Measurements from ENCODE around the gene CFDP1.

The CFDP1 gene

GRCh38 chr16:75382611-75383010 lies 50.7 kb downstream of the CFDP1 start:
- Histone ChIP-seq H3K27me3 (ENCODE audit: insufficient read depth, low read length, poor library complexity, severe bottlenecking) (peaks cover 30% of the 10 kb centered on the region), H4K20me1 (ENCODE audit: insufficient read depth, low read length, poor library complexity, severe bottlenecking) (peaks cover 51% of the 10 kb centered on the region), H3K9ac (ENCODE audit: low read depth, low read length, poor library complexity, severe bottlenecking) (no peak overlapping the region), H3K4me1 (ENCODE audit: insufficient read depth, low read length, poor library complexity, severe bottlenecking) (peaks cover 15% of the 10 kb centered on the region), H3K4me3 (ENCODE audit: low read length, poor library complexity, severe bottlenecking) (no peak overlapping the region), H3K4me2 (ENCODE audit: low read depth, low read length, poor library complexity, severe bottlenecking) (no peak overlapping the region), H3F3A (ENCODE audit: low read depth) (no peaks in the 10 kb centered on the region), H3K9me3 (ENCODE audit: insufficient read depth, low read depth, low read length) (no peaks in the 10 kb centered on the region), H2AFZ (ENCODE audit: low read length) (no peak overlapping the region), H3K79me2 (ENCODE audit: insufficient read depth, low read length) (no peaks in the 10 kb centered on the region), H3K36me3 (ENCODE audit: insufficient read depth, low read length) (peaks cover 4% of the 10 kb centered on the region; the same call in 1 of the 2 replicates), H3K9me2 (replicated peaks; ENCODE audit: low read depth, low read length) (no peaks in the 10 kb centered on the region)
- no peak for TF ChIP-seq CTCF (conservative IDR thresholded peaks at IDR 0.05; ENCODE audit: low read length)
- no peak for TF ChIP-seq EZH2phosphoT487 (IDR thresholded peaks at IDR 0.05; ENCODE audit: borderline replicate concordance)

GRCh38 chr16:75380870-75381269 lies 52.4 kb downstream of the CFDP1 start:
- Histone ChIP-seq H2AFZ (ENCODE audit: low read length) (no peak overlapping the region), H3F3A (ENCODE audit: low read depth) (no peaks in the 10 kb centered on the region), H3K4me2 (ENCODE audit: low read depth, low read length, poor library complexity, severe bottlenecking) (peak overlapping the region; percentile 58), H3K9ac (ENCODE audit: low read depth, low read length, poor library complexity, severe bottlenecking) (no peak overlapping the region), H3K4me1 (ENCODE audit: insufficient read depth, low read length, poor library complexity, severe bottlenecking) (peaks cover 15% of the 10 kb centered on the region), H3K4me3 (ENCODE audit: low read length, poor library complexity, severe bottlenecking) (peak overlapping the region; percentile 8), H3K36me3 (ENCODE audit: insufficient read depth, low read length) (no peaks in the 10 kb centered on the region), H3K9me3 (ENCODE audit: insufficient read depth, low read depth, low read length) (no peaks in the 10 kb centered on the region), H3K9me2 (replicated peaks; ENCODE audit: low read depth, low read length) (no peaks in the 10 kb centered on the region), H3K79me2 (ENCODE audit: insufficient read depth, low read length) (no peaks in the 10 kb centered on the region), H4K20me1 (ENCODE audit: insufficient read depth, low read length, poor library complexity, severe bottlenecking) (peaks cover 59% of the 10 kb centered on the region), H3K27me3 (ENCODE audit: insufficient read depth, low read length, poor library complexity, severe bottlenecking) (peaks cover 35% of the 10 kb centered on the region)
- no peak for TF ChIP-seq CTCF (conservative IDR thresholded peaks at IDR 0.05; ENCODE audit: low read length)
- TF ChIP-seq EZH2phosphoT487 (IDR thresholded peaks at IDR 0.05; ENCODE audit: borderline replicate concordance) = no peak

DNA sequence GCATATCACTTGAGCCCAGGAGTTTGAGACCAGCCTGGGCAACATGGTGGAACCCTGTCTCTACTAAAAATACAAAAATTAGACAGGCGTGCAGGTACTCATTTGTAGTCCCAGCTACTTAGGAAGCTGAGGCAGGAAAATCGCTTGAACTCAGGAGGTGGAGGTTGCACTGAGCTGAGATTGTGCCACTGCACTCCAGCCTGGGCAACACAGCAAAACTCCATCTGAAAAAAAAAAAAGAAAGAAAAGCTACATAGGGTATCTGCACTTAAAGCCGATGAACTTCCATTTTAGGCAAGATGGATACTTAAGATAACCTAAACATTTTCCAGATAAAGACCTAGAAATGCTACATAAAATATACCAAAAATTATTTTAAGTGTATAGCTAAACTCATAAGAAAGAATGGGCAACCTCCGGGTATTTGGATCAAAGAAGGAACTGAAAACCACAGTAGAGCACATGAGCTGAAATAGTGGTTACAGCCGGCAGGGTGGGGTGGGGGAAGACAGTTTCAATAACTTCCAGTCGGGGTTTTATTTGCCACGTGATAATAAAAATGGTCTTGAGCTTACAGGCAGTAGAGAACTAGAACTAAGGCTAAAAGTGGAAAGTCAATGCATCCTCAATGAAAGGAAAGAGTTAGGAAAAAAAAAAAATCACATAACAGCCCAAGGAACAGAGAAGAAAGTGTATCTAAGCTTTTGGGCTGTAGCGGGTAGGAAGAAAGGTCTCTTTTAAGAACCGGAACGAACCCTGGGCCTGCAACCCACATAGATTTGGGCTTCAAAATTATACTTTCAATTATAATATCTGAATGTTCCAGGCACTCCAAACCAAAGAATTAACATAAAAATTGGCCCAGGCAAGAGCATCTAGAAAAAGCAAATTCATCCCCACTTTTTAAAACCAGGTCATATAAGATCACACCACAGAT lies 53.1 kb downstream of the CFDP1 start:
- no peak overlapping the region for H2AFZ ChIP-seq (ENCODE audit: low read length)
- H3K79me2 ChIP-seq (ENCODE audit: insufficient read depth, low read length) = no peaks in the 10 kb centered on the region
- TF ChIP-seq EZH2phosphoT487 (IDR thresholded peaks at IDR 0.05; ENCODE audit: borderline replicate concordance) = peak; percentile 62; the same call in 1 of the 2 replicates
- no peak for TF ChIP-seq CTCF (conservative IDR thresholded peaks at IDR 0.05; ENCODE audit: low read length)
- no peaks in the 10 kb centered on the region for H3K36me3 ChIP-seq (ENCODE audit: insufficient read depth, low read length)
- no peaks in the 10 kb centered on the region for H3K9me3 ChIP-seq (ENCODE audit: insufficient read depth, low read depth, low read length)
- H3K27me3 ChIP-seq (ENCODE audit: insufficient read depth, low read length, poor library complexity, severe bottlenecking) = peaks cover 35% of the 10 kb centered on the region
- peak overlapping the region; percentile 10 for H3K4me3 ChIP-seq (ENCODE audit: low read length, poor library complexity, severe bottlenecking)
- peaks cover 15% of the 10 kb centered on the region for H3K4me1 ChIP-seq (ENCODE audit: insufficient read depth, low read length, poor library complexity, severe bottlenecking)
- H4K20me1 ChIP-seq (ENCODE audit: insufficient read depth, low read length, poor library complexity, severe bottlenecking) = peaks cover 59% of the 10 kb centered on the region
- no peaks in the 10 kb centered on the region for H3F3A ChIP-seq (ENCODE audit: low read depth)
- no peak overlapping the region for H3K9ac ChIP-seq (ENCODE audit: low read depth, low read length, poor library complexity, severe bottlenecking)
- H3K4me2 ChIP-seq (ENCODE audit: low read depth, low read length, poor library complexity, severe bottlenecking) = peak overlapping the region; percentile 58
- no peaks in the 10 kb centered on the region for H3K9me2 ChIP-seq (replicated peaks; ENCODE audit: low read depth, low read length)

Data from Loucy (cell line).